ENCODE data around the gene GOLGA8T. TPM values are rescaled to one million over a fixed set of nuclear protein-coding genes. Genes with fewer than 3 reads are reported as not detected.
"Not testable (repeated sequence)": the region's sequence is repeated elsewhere in the genome, so short reads cannot be mapped to it uniquely, and the experiment has no call there.

The GOLGA8T gene, protein sequence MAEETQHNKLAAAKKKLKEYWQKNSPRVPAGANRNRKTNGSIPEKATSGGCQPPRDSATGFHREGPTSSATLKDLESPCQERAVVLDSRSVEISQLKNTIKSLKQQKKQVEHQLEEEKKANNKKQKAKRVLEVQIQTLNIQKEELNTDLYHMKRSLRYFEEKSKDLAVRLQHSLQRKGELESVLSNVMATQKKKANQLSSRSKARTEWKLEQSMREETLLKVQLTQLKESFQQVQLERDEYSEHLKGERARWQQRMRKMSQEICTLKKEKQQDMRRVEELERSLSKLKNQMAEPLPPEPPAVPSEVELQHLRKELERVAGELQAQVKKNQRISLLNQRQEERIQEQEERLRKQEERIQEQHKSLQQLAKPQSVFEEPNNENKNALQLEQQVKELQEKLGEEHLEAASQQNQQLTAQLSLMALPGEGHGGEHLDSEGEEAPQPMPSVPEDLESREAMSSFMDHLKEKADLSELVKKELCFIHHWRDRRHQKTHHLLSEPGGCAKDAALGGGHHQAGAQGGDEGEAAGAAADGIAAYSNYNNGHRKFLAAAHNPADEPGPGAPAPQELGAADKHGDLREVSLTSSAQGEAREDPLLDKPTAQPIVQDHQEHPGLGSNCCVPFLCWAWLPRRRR
- total RNA-seq, result not detected

GRCh38 chr15:30134751-30135150, at the start of gene GOLGA8T:
GOLGA8T (plus strand) TSS chr15:30135051; CDS start chr15:30135149, 98 bp downstream.
- H3K9me3 Mint-ChIP-seq (ENCODE audit: low read depth); H3K27ac Mint-ChIP-seq; H3K27me3 Mint-ChIP-seq; DNase-seq; H3K4me3 Mint-ChIP-seq; POLR2A ChIA-PET; ATAC-seq; H3K4me1 Mint-ChIP-seq; CTCF ChIA-PET; H3K36me3 Mint-ChIP-seq (ENCODE audit: low read depth); intact Hi-C loops (cut with DNase I, micrococcal nuclease): not testable (repeated sequence)

DNA sequence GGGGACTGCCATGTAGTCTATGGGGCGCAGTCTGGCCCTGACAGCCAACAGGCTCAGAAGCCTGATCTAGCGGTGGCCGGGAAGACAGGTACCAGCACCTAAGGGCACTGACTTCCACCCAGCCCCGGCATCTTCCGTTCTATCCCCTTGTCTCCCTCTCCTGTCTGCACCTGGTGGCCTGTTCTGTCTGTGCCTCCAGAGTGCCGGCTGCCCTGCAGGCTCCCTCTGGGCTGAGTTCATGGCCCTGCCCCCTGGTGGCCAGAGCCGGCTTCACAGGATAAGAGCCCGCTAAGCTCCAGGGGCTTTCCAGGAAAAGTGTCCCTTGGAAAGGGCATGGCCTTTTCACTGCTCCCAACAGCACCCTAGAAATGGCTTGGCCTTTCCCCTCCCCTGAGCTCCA, 37.0 kb upstream of the GOLGA8T start:
- H3K27me3 Mint-ChIP-seq; H3K36me3 Mint-ChIP-seq (ENCODE audit: low read depth); H3K4me1 Mint-ChIP-seq; intact Hi-C loops (cut with DNase I, micrococcal nuclease); H3K27ac Mint-ChIP-seq; H3K9me3 Mint-ChIP-seq (ENCODE audit: low read depth); H3K4me3 Mint-ChIP-seq; CTCF ChIA-PET; POLR2A ChIA-PET; DNase-seq: not testable (repeated sequence)
- ATAC-seq, result peak; percentile 75

- DNase-seq; ATAC-seq; H3K4me3 Mint-ChIP-seq; POLR2A ChIA-PET; H3K36me3 Mint-ChIP-seq (ENCODE audit: low read depth); intact Hi-C loops (cut with DNase I, micrococcal nuclease); CTCF ChIA-PET; H3K9me3 Mint-ChIP-seq (ENCODE audit: low read depth); H3K4me1 Mint-ChIP-seq; H3K27me3 Mint-ChIP-seq; H3K27ac Mint-ChIP-seq: not testable (repeated sequence)
Observed at GRCh38 chr15:30102890-30103289, 32.0 kb upstream of the GOLGA8T start.

DNA sequence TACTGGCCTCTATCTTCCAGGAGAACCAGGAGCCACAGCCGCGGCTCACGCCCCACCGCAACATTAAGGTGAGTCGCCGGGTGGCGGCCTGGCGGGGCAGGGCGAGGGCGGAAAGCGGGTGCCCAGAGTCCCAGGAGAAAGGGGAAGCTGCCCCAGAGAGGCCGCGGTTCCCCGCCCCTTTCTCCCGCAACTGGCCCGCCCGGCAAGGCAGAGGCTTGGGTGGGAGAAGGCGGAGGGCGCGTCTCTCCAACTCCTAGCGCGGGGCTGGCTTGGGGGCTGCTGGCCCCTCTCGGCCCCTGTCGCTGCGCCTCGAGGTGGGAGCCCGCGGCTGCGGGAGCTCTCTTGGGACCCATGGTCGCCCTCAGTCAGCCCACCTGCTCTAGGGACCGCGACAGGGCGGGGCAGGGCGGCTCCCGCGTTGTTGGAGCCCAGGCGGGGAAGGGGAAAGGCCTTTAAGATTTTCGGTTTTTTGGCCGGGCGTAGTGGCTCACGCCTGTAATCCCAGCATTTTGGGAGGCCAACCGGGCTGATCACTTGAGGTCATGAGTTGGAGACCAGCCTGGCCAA, 30.8 kb upstream of the GOLGA8T start:
- H3K36me3 Mint-ChIP-seq (ENCODE audit: low read depth); CTCF ChIA-PET; H3K27me3 Mint-ChIP-seq; H3K9me3 Mint-ChIP-seq (ENCODE audit: low read depth); H3K27ac Mint-ChIP-seq; POLR2A ChIA-PET; H3K4me3 Mint-ChIP-seq; DNase-seq; H3K4me1 Mint-ChIP-seq; intact Hi-C loops (cut with DNase I, micrococcal nuclease): not testable (repeated sequence)
- peak; percentile 30 for ATAC-seq

- not testable (repeated sequence) for ATAC-seq
Observed at GRCh38 chr15:30110591-30110990, 24.3 kb upstream of the GOLGA8T start.

DNA sequence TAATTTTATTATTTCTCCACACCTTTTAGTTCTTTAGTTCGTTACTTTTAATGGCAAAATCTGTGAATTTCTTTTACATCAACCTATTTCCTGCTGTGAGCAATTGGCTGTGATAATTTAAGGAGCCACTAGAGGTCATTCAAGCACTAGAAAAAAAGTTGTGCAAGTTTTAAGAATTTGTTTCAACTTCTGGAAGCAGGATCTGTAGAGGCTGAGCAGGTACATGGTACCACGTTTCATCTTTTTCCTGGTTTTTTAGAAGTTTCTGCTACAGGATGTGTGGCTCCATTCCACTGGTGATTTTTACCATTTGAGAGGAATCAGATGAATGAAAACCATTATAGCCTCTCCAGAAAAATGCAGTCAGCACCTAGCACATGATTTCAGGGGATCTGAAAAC, 4.8 kb upstream of the GOLGA8T start:
- intact Hi-C loops (cut with DNase I, micrococcal nuclease); H3K36me3 Mint-ChIP-seq (ENCODE audit: low read depth); H3K27me3 Mint-ChIP-seq; POLR2A ChIA-PET; CTCF ChIA-PET; ATAC-seq; H3K4me1 Mint-ChIP-seq; H3K27ac Mint-ChIP-seq; DNase-seq; H3K9me3 Mint-ChIP-seq (ENCODE audit: low read depth); H3K4me3 Mint-ChIP-seq: not testable (repeated sequence)

More at GRCh38 chr15:30110591-30110990, 24.3 kb upstream of the GOLGA8T start:
- POLR2A ChIA-PET; H3K36me3 Mint-ChIP-seq (ENCODE audit: low read depth); intact Hi-C loops (cut with DNase I, micrococcal nuclease); CTCF ChIA-PET; H3K4me1 Mint-ChIP-seq; H3K27me3 Mint-ChIP-seq; H3K4me3 Mint-ChIP-seq; H3K9me3 Mint-ChIP-seq (ENCODE audit: low read depth); DNase-seq; H3K27ac Mint-ChIP-seq: not testable (repeated sequence)

GRCh38 chr15:30143246-30143645, 8.4 kb downstream of the GOLGA8T start:
- DNase-seq; ATAC-seq; H3K36me3 Mint-ChIP-seq (ENCODE audit: low read depth); H3K4me3 Mint-ChIP-seq; intact Hi-C loops (cut with DNase I, micrococcal nuclease); H3K4me1 Mint-ChIP-seq; H3K27me3 Mint-ChIP-seq; H3K9me3 Mint-ChIP-seq (ENCODE audit: low read depth); CTCF ChIA-PET; POLR2A ChIA-PET; H3K27ac Mint-ChIP-seq: not testable (repeated sequence)

- H3K36me3 Mint-ChIP-seq (ENCODE audit: low read depth); H3K27me3 Mint-ChIP-seq; H3K4me3 Mint-ChIP-seq; H3K9me3 Mint-ChIP-seq (ENCODE audit: low read depth); H3K4me1 Mint-ChIP-seq; CTCF ChIA-PET; DNase-seq; POLR2A ChIA-PET; intact Hi-C loops (cut with DNase I, micrococcal nuclease); H3K27ac Mint-ChIP-seq: not testable (repeated sequence)
- peak; percentile 51 for ATAC-seq
Observed at GRCh38 chr15:30149891-30150290, 15.0 kb downstream of the GOLGA8T start.

DNA sequence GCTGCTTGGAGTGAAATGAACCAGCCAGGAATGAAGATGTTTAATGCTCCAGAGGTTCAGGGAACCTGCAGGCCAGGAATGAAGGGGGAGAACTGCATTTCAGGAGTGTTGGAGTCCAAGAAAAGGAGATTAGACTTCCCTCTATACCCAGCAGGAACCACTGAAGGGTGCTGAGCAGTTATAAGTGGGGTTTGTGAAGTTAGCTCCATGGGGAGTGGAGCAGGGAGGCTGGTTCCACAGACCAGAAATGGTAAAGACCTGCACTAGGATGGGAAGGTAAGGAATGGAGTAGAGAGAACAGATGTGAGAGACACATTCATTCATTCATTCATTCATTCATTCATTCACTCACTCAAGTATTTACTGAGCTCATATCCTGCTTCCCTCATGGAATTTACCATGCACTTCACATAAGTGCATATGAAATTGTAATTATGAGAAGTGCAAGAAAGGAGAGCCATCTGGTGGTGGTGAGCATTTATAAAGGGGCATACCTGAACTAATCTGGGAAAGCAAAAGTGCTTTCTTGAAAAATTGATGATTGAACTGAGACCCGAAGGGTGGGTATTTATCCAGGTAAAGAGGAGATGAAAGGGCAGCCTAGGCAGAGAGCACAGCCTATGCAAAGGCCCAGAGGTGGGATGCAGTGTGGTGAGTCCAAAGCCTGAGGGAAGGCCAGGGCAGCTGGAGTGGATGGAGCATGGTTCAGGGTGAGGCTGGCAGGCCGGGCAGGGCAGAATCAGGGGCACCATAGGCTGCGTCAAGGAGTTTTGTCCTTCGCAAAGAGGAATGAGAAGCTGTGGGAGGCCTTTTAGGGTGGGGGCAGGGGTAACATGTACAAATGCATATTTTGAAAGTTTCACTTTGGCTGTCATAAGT, 27.9 kb downstream of the GOLGA8T start:
- H3K36me3 Mint-ChIP-seq (ENCODE audit: low read depth); intact Hi-C loops (cut with DNase I, micrococcal nuclease); ATAC-seq; H3K4me1 Mint-ChIP-seq; DNase-seq; H3K4me3 Mint-ChIP-seq; POLR2A ChIA-PET; CTCF ChIA-PET; H3K27me3 Mint-ChIP-seq; H3K27ac Mint-ChIP-seq; H3K9me3 Mint-ChIP-seq (ENCODE audit: low read depth): not testable (repeated sequence)

DNA sequence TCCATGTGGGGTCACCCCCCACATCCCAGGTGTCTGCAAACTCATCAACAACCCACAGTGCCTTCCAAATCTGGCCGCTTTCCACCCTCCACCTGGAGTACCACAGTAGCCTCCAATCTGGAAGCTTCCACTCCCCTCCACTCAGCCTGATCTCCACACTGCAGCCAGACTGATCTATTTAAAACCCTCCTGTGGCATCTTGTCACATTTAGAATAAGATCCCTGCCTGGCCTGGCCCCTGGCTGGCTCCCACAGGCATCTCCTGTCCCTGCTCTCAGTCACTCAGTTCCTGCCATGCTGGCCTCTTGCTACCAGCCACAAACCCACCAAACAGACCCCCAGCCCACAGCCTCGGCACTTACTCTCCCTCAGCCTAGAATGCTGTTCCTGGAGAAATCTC, 28.9 kb downstream of the GOLGA8T start:
- ATAC-seq; H3K4me3 Mint-ChIP-seq; H3K9me3 Mint-ChIP-seq (ENCODE audit: low read depth); H3K4me1 Mint-ChIP-seq; CTCF ChIA-PET; H3K27ac Mint-ChIP-seq; POLR2A ChIA-PET; DNase-seq; H3K27me3 Mint-ChIP-seq; H3K36me3 Mint-ChIP-seq (ENCODE audit: low read depth); intact Hi-C loops (cut with DNase I, micrococcal nuclease): not testable (repeated sequence)

DNA sequence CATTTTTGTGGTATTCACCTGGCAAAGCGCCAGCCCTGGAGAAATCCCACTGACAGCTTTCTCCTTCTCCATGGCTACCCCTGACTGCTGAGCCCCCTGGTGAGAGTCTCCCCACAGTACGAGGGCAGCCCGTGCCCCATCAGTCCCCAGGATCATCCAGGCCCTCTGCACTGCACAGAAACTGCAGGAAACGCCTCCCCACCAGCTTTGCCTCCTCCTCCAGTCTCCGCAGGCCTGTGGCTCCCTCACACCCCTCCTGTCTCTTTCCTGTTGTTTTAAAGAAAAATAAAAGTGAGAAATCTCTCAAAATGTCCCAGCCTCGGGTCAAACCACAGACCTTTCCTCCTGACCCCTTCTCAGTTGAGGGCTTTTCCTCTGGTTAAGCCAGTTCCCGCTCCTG, 29.4 kb downstream of the GOLGA8T start:
- H3K4me3 Mint-ChIP-seq; H3K4me1 Mint-ChIP-seq; CTCF ChIA-PET; POLR2A ChIA-PET; H3K27ac Mint-ChIP-seq; DNase-seq; H3K27me3 Mint-ChIP-seq; H3K36me3 Mint-ChIP-seq (ENCODE audit: low read depth); intact Hi-C loops (cut with DNase I, micrococcal nuclease); H3K9me3 Mint-ChIP-seq (ENCODE audit: low read depth): not testable (repeated sequence)
- peak; percentile 70 for ATAC-seq
